H1 (cell line): Measurements from ENCODE around the gene ACAT2. TPM values are rescaled to one million over a fixed set of nuclear protein-coding genes. Genes with fewer than 3 reads are reported as not detected.

ENCODE experiments used
- ATF2 ChIP-seq: IDR thresholded peaks from 2 replicates; pipeline ENCODE4 v1.6.1; 2012; ENCODE audit warnings: low read length, inconsistent platforms
- CEBPB ChIP-seq: IDR thresholded peaks from 2 replicates; pipeline ENCODE4 v1.6.1; 2012; ENCODE audit warnings: low read depth, low read length
- CHD7 ChIP-seq: fragments of 300-600 bp; sonication (generic); IDR thresholded peaks from 2 replicates; pipeline ENCODE4 v1.7.1; 2012; ENCODE audit warnings: low read length, moderate library complexity, mild to moderate bottlenecking, inconsistent platforms; ENCODE audit not compliant: insufficient replicate concordance
- CTBP2 ChIP-seq: IDR thresholded peaks from 2 replicates; pipeline ENCODE4 v1.7.0; 2011; ENCODE audit warnings: borderline replicate concordance, mild to moderate bottlenecking, moderate library complexity, mixed read lengths, low read length; ENCODE audit not compliant: insufficient read depth, insufficient read length
- FOSL1 ChIP-seq: IDR thresholded peaks from 2 replicates; pipeline ENCODE4 v1.6.1; 2011; ENCODE audit warnings: mild to moderate bottlenecking, low read depth, low read length, moderate library complexity; ENCODE audit not compliant: insufficient read depth
- MAFK ChIP-seq: IDR thresholded peaks from 2 replicates; pipeline ENCODE4 v1.6.1; 2012; ENCODE audit warnings: low read depth, mild to moderate bottlenecking, improper control_type of control experiment, low read length
- PHF8 ChIP-seq: fragments of 200-600 bp; sonication (generic); conservative IDR thresholded peaks from 2 replicates; pipeline ENCODE4 v1.7.1; 2012; ENCODE audit warnings: low read depth, mild to moderate bottlenecking, inconsistent platforms, low read length, moderate library complexity
- RAD21 ChIP-seq, 2 experiments: IDR thresholded peaks in 1 of 2; conservative IDR thresholded peaks in 1 of 2; 2 replicates each; pipeline ENCODE4 v1.6.1; 2011; ENCODE audit warnings: low read depth in 2 of 2, low read length in 2 of 2, improper control_type of control experiment in 1 of 2, inconsistent platforms in 1 of 2, mild to moderate bottlenecking in 1 of 2, moderate library complexity in 1 of 2
- RXRA ChIP-seq: IDR thresholded peaks from 2 replicates; pipeline ENCODE4 v1.6.1; 2011; ENCODE audit warnings: low read depth, mild to moderate bottlenecking, low read length, moderate library complexity; ENCODE audit not compliant: insufficient read depth
- SIRT6 ChIP-seq: IDR thresholded peaks from one replicate; pipeline ENCODE4 v1.7.1; 2012; ENCODE audit warnings: low read length, inconsistent platforms
- polyA plus RNA-seq, 7 experiments: library from polyadenylated mRNA; depleted of rRNA in 3 of 7; stranded (reverse) in 5 of 7; unstranded in 2 of 7; fragments of >200 nt in 5 of 7; fragments of 200-250 nt in 2 of 7; gene quantifications; 1 replicate in 5 of 7; 2 replicates in 1 of 7; 4 replicates in 1 of 7; pipeline versions ENCODE4 v1.2.1 to v1.2.3, GENCODE V29; 2011 to 2013; ENCODE audit warnings: missing spikeins in 2 of 7, mixed read lengths in 2 of 7
- total RNA-seq: library from RNA; stranded (reverse); fragmentation: NEBNext Ultra II Directional; extraction: Animal tissue kit (Norgen Biotek cat#: 25700); gene quantifications from 2 replicates; pipeline ENCODE4 v1.2.1, GENCODE V29; 2021

ACAT2 gene
- total and polyA plus RNA-seq, 2 of the 8 experiments (the other 6 are each of a cell fraction or from before 2014, with no cell fraction given): 61.6 to 166 TPM

- TF ChIP-seq CHD7 (no peak), ATF2 (no peak), RAD21 (IDR thresholded peaks at IDR 0.05 in 1 of 2, conservative IDR thresholded peaks at IDR 0.05 in 1 of 2; ENCODE audit: low read depth in 2 of 2, low read length in 2 of 2) (no peak), FOSL1 (no peak), PHF8 (no peak), MAFK (no peak), RXRA (no peak), CTBP2 (no peak), SIRT6 (no peak), CEBPB (no peak)
Observed at GRCh38 chr6:159828074-159828473, 66.2 kb downstream of the ACAT2 start (continued).
